Stimulated activated CD8-positive, alpha-beta memory T cell treated with anti-CD3 and anti-CD28 coated beads, Interleukin-7, amount 100 ng/mL, for 24 hours (primary cell): ENCODE data around the gene NFASC.

Source experiments
- DNase-seq: peaks from one replicate; pipeline ENCODE4 v3.0.0-alpha.2; 2020; ENCODE audit warnings: low read depth

Gene NFASC

DNA sequence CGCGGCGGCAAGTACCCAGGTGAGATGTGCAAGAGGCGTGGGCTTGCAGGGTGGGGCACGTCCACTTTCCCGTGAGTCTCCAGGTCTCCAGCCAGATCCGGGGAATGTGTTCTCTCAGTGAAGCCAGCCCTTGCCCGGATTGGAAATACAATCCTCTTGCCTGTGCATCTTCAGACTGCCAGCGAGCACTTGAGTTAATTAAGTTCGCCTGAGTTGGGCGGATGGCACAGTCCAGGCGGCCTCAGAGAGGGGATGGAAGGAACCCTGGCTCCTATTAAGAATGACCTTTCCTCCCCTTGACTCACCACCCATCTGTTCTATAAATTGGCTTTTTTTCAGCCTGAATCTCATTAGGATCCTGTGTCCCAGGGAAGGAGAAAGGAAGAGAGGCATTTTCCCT is 139.0 kb downstream of the NFASC start:
- DNase-seq, result no peak

DNA sequence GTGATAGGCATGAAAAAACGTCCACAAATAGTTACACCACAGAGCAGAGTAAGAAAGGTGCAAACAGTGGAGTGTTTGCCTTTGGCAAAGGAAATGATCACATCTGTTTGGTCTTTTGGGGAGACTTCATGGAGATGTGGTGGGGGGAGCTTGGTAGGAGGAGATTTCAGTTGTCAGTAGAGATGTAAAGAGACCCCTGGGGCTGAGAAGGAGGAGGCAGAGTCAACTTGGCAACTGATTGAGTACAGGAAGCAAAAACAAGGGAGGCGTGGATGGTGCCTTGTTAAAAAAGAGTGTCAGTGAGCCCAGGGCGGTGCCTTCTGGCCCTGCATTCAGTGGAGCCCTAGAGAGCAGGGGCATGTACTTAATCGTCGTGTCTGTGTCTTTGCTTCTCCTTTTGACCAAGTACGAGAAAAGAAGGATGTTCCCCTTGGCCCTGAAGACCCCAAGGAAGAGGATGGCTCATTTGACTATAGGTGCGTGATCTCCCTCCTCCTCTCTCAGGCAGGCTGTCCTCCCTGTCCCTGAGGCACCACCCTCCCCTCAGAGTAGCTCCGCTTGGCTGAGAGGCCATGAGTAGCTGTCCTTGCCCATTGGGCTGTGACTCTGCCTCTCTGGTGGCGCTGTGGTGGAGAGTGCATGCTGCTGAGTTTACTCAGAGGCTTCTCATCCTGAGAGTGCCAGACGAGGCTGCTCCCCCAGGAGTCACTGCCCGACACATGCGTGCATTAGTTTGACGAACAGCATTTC is 141.9 kb downstream of the NFASC start:
- no peak for DNase-seq

DNA sequence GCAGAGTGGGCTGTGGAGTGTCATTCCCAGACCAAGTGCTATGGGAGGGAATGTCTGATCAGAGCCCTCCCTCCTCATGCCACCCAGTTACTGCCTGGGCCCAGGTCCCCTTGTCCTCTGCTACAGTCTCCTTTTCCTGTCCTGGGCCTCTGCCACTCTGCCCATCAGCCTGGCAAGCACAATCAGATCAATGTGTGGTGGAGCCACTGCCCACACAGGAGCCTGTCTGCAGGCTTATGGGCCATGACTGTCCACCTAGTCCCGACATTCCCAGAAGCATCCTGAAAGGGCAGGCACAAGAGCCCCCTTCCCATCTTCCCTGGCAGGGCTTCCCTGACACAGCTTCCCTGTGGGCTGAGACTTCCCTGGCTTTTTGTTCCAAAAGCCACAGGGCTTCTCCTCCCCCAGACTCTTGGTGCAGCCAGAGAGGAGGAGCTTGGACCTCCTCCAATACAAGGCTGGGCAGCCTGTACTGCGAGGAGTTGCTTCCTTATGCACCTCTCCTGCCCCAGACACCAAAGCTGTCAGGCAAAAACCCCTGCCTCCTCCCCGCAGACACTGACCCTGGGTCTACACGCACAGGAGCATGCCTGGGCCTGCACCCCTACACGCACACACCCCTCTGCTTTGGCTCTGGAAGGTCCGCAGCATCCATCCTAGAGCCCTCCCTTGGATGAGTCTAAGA is 143.2 kb downstream of the NFASC start:
- no peak for DNase-seq

DNA sequence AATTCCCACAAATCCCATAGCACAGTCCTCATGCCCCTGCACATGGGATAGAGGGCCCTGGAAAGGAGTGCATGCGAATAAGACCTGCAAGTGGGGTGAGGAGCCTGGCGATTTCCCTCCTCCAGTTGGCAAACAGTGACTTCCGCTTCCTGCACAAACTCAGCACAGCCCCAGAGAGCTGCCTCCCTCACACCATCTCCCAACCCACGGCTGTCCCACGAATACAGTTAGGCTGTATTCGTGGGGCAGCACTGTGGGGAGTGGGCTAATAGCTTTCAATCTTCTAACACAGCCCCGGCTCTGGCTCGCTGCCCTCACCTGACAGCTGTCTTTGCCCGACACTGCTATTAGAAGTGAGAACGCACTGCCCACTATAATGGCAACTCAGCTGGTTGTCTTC is 144.1 kb downstream of the NFASC start:
- no peak for DNase-seq

DNA sequence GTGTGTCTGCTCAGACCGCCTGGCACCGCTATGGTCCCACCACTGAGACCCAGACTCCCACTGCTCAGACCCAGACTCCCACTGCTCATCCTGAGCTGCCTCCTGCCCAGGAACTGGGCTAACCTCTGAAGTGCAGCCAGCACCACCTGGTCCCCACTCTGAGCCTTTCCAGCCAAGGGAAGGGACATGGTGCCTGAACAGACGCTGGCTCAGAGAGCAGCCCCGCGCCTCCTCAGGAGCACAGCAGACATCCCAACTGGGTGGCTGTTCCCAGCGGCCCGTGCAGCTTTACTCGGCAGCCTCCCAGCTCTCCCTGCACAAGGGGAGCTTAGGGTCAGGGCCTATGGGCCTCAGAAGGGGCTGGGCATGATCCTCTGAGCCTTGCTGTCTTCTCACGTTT is 144.6 kb downstream of the NFASC start:
- DNase-seq, result no peak

DNA sequence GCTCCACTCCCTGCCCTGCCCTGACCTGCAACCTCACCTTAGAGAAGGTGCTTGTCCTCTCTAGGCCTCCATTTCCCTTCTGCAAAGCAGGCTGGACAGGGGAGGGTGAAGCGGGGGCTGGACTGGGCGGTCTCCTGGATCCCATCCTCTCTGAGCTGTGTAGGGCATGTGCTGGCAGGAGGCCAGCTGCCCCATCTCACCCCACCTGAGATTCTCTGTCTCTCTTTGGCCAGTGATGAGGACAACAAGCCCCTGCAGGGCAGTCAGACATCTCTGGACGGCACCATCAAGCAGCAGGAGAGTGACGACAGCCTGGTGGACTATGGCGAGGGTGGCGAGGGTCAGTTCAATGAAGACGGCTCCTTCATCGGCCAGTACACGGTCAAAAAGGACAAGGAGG is 145.4 kb downstream of the NFASC start:
- no peak for DNase-seq

DNA sequence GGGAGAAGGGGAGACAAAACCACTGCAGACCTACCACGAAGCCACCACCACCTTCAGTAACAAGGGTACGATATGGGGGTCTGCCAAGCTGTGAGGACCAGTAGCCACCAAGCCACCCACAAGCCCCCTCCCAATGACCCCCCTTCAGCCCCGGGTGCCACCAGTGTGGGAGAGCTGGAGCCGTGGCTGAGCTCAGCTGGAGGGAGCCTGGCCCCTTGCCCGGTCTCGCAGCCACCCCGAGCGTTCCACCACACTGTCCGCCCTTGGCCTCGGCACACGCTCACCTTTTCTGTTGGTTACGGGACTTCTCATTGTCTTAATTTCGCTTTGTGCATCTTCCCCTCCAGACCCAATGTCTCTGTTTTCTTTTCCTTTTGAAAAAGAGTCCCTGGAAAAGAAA is 145.9 kb downstream of the NFASC start:
- no peak for DNase-seq

DNA sequence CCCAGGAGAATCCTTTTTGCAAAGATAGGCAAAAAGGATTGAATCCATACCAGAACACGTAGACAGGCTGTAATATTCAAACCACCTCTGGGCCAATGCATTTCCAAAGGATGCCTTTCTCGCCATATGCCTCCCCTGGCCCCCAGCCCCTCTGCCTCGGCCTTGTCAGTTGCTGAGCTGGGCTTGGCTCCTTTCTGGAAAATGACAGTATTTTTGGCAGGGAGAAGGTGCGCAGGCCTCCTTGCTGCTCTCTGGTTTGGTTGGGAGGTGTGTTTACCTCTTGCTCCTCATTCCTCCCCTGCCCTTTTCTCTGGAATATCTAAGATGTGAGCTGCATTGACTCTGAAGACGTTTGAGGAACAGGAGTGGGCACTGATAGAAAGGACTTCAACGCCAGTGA is 146.3 kb downstream of the NFASC start:
- no peak for DNase-seq

DNA sequence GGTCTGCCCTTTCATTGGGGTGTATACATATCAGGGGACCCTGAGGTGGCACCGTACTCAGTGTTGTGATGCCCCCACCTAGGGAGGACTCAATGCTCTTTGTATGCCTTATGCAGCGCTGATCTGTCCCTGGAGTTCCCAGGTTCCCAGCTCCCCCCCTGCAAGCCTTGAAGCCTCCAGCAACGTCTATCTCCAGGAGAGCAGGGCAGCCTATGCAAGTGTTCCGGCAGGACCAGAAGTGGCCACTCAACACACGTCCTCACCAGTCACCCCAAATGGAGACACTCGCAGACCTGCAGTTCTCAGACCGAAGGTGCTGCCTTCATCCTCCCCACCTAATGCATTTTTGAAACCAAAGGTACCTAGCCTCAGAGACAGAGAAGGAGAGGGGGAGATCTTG is 147.1 kb downstream of the NFASC start:
- DNase-seq, result no peak

DNA sequence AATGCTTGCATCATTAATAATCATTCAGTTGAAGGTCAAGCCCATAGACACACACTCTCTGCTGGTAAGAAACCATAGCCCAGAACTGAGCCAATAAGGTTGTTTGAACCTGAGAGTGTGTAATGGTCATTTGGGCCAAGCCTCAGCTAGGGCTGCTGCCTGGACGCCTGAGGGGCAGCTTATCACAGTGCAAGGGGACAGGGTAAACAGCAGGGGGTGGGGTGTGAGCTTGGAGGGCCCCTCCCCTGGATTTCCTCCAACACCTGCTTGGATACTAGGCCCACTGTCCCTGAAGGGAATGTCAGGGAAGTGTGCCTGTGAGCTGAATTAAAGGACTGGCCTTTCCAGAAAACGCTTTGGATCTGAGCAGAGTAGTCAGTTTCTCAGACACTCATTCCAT is 147.7 kb downstream of the NFASC start:
- no peak for DNase-seq

DNA sequence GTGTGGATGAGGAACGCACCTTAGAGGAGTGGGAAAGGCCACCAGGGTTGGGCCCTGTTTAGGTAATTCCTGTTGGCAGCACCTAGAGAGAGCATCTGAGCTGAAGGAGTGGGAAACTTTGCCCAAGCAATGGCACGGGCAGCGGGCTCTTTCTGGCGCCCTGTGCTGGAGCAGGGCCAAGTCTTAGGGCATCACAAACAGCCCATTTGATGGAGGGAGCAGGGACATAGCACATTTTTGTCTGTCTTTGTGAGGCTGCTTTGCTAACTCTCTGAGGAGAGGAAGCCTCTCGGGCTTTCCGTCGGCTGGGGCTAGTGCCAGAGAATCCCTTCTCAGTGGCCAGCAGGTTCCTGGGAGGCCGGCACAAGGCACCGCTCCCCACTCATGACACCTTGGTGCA is 149.8 kb downstream of the NFASC start:
- no peak for DNase-seq

DNA sequence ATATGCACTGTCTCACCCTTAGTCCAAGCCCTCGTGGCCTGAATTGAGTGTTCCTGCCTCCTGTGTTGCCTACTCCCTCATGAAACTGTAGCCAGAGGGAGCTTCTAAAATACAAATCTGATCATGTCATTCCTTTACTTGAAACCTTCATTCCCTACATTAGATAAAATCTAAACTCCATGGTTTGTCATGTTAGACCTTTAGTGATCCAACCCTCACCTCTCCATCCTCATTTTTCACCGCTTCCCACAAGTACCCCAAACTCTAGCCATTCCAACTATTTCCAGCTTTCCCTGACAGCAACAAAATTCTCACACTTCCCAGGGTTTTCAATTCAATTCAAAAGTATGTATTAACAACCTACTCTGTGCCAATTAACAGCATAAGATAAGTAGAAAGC is 154.0 kb downstream of the NFASC start:
- DNase-seq, result no peak

DNA sequence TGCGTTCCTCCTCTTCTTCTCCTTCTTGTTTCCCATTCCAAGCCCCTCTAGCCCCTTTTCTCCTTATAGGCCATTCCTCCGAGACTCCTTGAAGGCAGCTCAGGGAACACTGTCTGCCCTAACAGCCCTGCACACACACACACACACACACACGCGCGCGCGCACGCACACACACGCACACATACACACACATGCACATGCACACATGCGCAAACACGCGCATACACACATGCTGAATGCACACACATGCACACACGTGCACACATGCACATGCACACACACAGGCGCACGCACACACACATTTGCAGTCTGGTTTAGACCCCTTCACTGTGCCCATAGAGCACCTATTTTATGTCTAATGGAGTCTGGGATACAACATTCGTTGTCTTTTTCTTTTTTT is 154.6 kb downstream of the NFASC start:
- no peak for DNase-seq

DNA sequence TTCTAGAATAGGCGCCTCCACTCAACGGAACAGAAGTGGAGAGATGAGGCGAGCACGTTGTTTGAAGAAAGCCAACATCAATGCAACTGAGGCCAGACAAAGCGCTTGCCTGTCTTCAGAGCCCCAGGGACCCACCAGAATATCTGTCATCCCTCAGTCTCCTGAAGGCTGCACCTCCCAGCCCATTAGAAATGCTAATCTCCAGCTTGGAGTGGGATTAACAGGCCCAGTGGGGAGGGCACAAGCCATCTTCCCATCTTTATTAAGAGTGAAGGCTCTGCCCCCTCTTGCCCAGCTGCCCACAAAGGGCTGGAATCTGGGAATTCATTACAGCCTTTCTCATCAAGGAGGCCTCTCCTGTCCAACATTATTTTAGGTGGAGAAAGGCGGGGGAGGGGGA is 155.5 kb downstream of the NFASC start:
- no peak for DNase-seq

DNA sequence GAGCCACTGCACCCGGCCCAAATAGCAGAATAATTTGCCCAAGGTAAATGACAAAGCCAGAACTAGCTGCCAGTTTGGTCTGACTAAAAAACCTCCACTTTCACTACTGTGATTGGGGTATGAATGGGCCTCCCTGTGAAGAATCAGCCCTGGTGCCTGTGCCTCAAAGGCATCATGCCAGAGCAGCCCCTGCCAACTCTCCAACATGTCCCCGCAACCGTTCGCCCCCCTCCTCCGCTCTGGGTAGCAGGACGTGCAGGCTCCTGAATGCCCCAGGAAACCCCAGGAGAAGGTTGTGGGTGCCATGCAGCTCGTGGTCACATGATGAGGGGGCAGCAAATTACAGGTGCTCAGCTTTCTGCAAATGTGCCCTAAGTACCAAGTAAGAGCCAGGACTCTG is 157.7 kb downstream of the NFASC start:
- DNase-seq, result no peak

DNA sequence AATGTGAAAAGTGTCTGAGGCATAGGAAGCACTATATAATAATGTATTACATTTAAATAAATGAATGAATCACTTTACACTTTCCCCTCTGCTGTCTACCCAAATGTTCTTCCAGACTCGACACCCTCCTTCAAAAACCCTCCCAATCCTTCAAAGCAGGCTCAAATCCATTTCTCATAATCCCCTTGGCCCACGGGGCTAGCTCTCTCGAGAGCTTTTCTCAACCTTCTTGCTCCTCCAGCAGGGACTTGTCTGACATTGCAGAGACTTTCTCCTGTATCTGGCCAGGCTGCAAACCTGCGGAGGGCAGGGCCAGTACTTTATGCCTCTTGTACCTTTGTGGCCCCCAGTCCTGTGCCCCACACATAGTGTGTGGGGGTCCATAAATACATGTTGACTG is 158.3 kb downstream of the NFASC start:
- DNase-seq, result no peak

DNA sequence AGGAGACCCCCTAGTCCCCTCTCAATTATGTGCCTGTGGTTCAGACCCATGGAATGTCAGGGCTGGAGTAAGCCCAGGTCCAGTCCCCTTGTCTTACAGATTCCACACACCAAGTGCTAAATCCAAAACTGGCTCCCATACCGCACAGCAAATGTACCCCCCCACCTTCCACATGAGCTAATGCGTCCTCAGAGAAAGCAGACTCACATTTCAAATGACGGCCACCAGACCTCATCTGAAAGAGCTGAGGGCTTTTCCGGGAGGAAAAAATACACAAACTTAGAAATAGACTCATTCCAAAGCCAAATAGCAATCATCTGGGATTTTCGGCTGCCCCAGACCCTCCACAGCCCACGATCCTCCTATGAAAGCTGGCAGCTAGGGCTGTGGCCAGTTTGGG is 159.6 kb downstream of the NFASC start:
- no peak for DNase-seq

DNA sequence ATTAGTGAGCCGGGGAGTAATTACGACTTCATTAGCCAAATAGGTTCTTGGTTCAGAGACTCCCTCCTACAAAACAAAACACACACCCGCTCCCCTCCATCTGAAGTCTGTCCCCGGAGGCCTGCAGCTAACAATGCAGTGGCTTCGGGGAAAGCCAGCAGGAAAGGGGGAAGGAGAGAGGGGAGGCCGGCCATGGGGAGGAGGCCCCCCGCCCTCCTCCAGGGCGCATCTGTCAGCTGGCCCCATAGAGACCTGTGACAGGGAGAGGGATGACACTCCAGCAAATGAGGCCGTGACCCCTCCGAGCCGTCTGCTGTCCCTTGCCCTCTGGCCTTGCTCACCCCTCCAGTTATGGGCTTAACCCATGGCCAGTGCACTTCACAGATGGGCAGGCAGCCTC is 160.2 kb downstream of the NFASC start:
- DNase-seq, result no peak

DNA sequence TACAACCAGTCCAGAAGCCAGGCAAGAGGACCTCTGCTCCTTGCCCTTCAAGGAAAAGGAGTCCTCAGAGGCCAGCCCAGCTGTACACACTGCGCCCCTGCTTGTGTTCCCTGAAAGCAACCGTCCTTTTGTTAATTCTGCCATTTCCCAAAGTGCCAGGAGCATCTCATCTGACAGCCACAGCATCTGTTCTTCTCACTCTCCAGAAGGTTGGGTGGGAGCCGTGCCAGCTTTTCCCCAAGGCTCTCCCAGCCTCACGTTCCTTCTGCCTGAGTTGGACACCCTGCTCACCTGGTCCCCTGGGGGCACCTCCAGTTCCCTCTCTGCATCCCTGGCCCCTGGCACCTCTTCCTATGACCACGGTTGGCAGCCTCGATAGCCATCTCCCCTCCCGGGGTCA is 161.8 kb downstream of the NFASC start:
- DNase-seq, result no peak

DNA sequence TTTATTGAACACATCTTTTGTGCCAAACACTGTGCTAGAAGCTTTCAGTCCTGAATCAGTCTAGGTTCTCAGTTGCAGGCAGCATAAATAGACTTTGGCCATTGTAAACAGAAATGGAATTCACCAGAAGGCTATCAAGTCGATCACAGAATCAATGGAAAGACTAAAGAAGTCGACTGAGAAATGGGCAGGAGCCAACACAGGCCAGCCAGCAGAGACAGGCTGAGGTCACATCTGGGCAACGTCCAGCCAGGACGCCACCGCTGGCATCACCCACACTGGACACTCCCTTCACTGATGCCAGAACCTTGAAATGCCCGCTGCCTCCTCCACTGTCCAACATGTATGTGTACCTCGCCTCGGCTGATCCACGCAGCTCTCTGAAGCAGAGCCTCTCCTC is 166.9 kb downstream of the NFASC start:
- no peak for DNase-seq

DNA sequence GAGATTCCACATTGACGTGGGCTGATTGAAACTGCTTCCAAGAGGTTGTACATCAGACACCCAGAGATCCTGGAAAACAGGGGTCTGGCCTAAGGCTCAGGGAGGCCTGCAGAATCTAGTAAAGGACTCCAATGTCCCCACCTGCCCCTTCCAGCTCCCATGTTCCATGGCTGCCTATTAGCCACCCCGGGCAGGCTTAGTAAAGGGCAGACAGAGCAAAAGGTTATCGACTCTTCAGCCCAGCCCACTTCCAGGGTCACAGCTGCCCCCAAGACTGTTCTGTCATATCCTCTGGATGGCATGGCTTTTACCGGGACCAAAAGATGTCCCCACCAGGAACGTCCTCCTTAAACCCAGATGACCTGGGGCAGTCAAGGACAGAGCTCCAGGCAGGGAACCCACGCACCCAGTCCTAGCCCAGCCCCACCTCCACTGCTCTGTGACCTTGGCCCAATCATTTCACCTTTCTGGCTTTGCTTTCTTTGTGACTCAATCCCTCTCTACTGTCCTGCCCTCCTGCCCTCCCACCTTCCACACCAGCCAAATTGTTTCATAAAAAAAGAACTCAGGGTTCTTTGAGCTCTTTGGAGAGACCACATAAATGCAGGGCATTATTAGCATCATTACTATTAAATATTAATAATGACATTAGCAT is 167.6 kb downstream of the NFASC start:
- no peak for DNase-seq

DNA sequence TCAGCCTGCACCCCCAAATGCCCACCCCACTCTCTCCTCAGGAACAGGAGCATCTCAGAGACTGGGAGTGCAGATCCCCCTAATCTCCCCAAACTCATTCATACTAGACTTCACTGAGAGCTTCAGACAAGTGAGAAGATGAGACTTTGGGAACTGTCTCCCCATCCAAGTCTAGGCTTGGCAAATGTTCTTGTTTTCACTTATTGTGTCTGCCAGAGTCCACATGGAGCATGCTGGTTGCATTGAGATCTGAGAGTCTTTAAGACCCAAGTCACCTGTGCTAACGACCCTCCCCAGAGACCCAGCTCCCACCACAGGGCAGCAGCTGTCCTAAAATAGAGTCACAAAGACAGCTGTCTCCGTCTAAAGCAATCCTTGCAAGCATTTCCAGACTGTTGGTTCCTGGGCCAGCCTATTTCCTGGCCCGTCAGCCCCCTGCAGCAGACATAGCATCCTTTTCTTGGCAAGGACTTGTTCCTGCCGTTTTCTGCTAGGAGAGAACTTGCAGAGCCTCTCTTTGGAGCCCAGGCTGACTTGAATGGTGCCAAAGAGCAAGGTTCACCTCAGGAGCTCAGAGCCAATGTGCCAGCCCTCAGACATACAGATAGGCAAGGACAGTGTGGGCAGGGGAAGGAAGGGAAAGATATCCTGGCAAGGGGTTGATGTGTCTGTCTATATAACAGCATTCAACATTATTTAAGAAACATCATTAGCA is 170.5 kb downstream of the NFASC start:
- no peak for DNase-seq
